ENCODE measurements around the gene NEDD9. TPM values are rescaled to one million over a fixed set of nuclear protein-coding genes. Genes with fewer than 3 reads are reported as not detected.
A peak's percentile ranks its signal among the peaks of the same experiment; 100 is the strongest.

Gene NEDD9
- total RNA-seq, 1 donor from 2014 or later, result 50.0 TPM

DNA sequence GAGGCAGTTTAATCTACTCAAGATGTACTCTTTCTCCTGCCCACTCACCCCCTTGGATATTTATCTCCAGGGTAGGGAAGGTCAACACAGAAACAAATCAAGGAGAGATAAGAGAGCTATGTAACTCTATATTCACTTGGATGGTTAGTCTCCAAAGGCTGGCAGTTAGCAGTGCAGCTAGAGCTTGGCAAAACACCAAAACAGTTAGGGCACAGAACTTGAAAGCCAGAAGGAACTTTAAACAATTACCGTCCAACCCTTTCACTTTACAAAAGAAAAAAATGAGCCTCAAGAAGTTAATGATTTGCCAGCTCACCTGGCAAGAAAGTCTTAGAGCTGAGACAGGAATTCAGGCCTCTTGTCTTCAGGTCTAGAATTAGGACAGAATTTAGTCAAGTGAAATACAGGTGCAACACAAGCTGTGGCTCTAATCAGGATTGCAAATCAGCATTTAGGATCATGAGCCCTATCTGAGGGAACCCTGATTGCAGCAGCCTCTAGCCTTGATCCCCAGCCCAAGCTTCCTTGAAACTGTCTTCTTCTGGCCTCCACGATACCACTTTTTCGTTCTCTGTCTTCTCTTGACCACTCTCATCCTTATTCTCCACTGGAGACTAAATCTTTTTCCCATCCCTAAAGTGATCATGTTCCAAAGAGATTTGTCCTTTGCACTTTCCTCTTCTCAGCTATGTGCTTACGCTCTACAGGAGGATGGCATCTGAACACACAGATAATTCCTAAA lies 14.9 kb downstream of the NEDD9 start:
- DNase-seq, result no peak

- DNase-seq, result no peak
These were observed 16.7 kb downstream of the NEDD9 start for GRCh38 chr6:11215773-11216172.

DNA sequence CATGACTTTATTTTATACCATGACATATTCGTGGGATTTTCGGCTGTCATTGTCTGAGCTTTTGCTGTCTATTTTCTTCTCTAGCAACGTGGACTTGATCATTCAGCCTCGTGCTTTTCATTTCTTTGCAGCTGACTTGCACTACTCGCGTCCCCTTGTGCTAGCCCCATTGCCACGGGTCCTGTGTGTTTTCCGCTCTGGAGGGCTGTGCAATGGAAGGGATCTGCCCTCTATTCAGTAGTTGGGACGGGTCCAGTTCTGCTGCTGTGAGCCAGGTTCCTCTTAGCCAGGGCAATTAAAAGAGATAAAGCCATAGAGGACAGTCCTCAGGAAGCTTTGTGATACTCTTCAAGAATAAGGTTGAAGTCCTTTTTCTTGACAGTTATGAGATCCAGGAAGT lies 17.6 kb downstream of the NEDD9 start:
- DNase-seq, result no peak

GRCh38 chr6:11214084-11214833 lies 18.2 kb downstream of the NEDD9 start:
- DNase-seq, result peak; percentile 70

DNA sequence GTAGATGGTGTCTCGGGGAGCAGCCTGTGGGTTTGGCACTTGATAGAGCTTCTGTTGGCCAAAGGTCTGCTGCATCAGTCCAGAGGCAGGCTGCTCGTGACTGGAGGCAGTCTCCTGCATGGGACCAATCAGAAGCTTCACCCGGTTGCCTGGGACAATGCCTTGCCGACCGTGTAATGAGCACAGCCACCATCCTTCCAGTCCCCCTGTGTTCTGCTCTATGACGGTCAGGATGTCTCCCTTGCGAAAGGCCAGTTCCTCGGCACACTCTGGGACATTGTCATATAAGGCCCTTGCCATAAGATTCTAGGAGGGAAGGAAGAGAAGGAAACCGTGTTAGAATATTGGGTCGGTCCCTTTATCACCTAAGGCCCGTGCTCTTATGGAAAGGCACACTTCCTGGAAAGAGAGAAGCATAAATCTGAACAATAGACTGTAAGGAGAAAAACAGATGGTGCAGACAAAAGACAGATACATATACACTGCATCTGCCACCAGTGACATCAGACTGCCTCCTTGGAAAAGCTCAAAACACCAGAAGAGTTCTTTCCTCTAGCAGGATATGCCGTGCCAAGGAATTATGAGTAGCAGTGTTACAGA lies 18.9 kb downstream of the NEDD9 start:
- peak; percentile 87 for DNase-seq

DNA sequence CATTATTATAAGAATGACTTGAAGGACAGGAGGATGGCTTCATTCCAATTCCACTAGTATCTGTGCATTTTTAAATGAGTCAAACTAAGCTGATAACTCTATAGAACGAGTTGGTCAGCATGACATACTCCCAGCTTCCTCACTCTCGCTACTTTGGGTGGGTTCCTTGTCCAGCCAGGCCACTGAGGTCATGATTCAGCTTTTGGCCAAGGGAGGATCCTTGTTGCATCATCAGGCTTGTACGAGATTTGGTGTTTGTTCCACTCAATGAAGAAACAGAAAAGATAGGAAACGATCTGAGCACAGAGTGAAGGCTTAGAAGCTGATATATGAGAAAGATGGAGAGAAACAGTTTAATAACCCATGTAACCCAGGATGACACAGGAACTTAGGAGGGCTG lies 19.8 kb downstream of the NEDD9 start:
- no peak for DNase-seq

- no peak for DNase-seq
These were observed 21.2 kb downstream of the NEDD9 start for GRCh38 chr6:11211254-11211653.

- no peak for DNase-seq
These were observed 21.9 kb downstream of the NEDD9 start for GRCh38 chr6:11210386-11211138.

- DNase-seq, result no peak
These were observed 22.6 kb downstream of the NEDD9 start for GRCh38 chr6:11209906-11210305.

GRCh38 chr6:11209369-11209768 lies 23.1 kb downstream of the NEDD9 start:
- no peak for DNase-seq

DNA sequence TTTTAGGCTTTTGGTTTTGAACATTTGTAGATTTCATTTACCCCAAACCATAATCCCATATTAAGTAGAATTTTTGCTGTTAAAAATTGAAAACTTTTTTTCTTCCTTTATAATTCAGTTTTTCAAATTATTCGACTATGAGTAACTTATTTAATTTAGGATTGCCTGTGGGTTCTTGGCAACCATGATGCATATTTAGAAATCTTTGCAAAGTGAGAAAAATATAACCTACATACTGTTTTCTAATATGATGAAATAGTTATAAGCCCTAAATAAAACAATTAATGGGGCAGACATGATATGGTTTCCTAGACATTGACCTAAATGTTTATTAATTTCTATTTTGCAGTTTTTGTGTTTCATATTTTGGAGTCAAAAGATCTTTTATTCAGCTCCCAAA lies 23.6 kb downstream of the NEDD9 start:
- DNase-seq, result no peak

DNA sequence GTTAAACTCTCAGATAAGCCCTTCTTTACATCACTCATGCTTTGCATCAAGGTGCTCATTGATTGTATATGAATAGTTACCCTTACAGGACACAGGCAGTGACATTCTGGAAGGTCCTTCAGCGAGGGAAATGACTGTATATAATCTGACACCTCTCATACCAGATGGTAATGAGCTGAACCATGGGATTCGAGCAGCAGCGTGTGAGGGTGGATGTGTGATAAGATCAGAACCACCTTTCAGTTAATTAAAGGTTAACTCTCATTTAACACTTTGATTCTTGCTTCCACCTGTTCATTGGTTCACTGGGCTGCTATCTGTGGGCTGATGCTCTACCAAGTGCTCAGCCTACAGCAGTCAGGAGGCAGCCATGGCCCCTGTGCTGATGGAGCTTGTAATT lies 24.2 kb downstream of the NEDD9 start:
- no peak for DNase-seq

GRCh38 chr6:11207199-11207968 lies 25.1 kb downstream of the NEDD9 start:
- DNase-seq, result peak; percentile 62

GRCh38 chr6:11206576-11206975 lies 25.9 kb downstream of the NEDD9 start:
- no peak for DNase-seq

- no peak for DNase-seq
These were observed 27.6 kb downstream of the NEDD9 start for GRCh38 chr6:11204794-11205366.

DNA sequence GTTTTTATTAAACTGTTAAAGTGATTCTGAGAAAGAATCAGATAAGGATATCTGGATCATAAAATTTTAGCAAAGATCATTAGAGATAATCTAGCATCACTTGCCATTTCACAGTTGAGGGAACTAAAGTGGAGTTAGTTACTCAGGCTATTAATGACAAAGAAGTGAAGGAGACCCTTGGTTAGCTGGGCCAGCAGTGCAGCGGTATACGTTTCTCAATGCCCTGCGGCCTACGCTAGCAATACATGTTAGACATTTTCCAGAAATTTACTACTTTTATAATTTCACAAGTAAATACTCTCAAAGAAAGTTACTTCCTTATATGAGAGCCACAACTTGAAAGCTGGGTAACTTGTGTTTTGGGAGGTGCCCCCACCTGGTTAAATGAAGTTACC lies 28.5 kb downstream of the NEDD9 start:
- no peak for DNase-seq

GRCh38 chr6:11203306-11204004 lies 29.0 kb downstream of the NEDD9 start:
- DNase-seq, result no peak

GRCh38 chr6:11202513-11203305 lies 29.8 kb downstream of the NEDD9 start:
- peak; percentile 54 for DNase-seq

GRCh38 chr6:11201772-11202512 lies 30.5 kb downstream of the NEDD9 start:
- no peak for DNase-seq
